MM.1S (cell line): ENCODE results near the gene VWC2.

Experiments used
- DNase-seq: peaks from one replicate; pipeline ENCODE4 v3.0.0-alpha.2; 2015
- H2AFZ ChIP-seq: fragments of 300-600 bp; sonication (generic); 2 replicates; pipeline ENCODE4 v1.6.0; 2016; ENCODE audit warnings: antibody characterized with exemption, low read length
- H3F3A ChIP-seq: fragments of 300-600 bp; sonication (generic); 2 replicates; pipeline ENCODE4 v1.6.1; 2016; ENCODE audit warnings: mild to moderate bottlenecking, antibody characterized with exemption, low read length, moderate library complexity, mixed read lengths; ENCODE audit not compliant: insufficient read depth
- H3K27ac ChIP-seq: fragments of 300-600 bp; sonication (generic); 2 replicates; pipeline ENCODE4 v1.5.1; 2016; ENCODE audit warnings: mild to moderate bottlenecking, low read length
- H3K27me3 ChIP-seq: fragments of 300-600 bp; sonication (generic); replicated peaks from 2 replicates; pipeline ENCODE4 v1.6.0; 2016; ENCODE audit warnings: low read length; ENCODE audit not compliant: insufficient read depth
- H3K36me3 ChIP-seq: fragments of 300-600 bp; sonication (generic); replicated peaks from 2 replicates; pipeline ENCODE4 v1.6.1; 2016; ENCODE audit warnings: mild to moderate bottlenecking, low read length, mixed read lengths; ENCODE audit not compliant: insufficient read depth
- H3K4me1 ChIP-seq: fragments of 300-600 bp; sonication (generic); 2 replicates; pipeline ENCODE4 v1.6.1; 2016; ENCODE audit warnings: low read length, mixed read lengths
- H3K4me2 ChIP-seq: fragments of 300-600 bp; sonication (generic); 2 replicates; pipeline ENCODE4 v1.6.0; 2016; ENCODE audit warnings: low read depth, low read length
- H3K4me3 ChIP-seq: fragments of 300-600 bp; sonication (generic); 2 replicates; pipeline ENCODE4 v1.5.1; 2016; ENCODE audit warnings: low read length, mixed read lengths
- H3K79me2 ChIP-seq: fragments of 300-600 bp; sonication (generic); 2 replicates; pipeline ENCODE4 v1.6.1; 2016; ENCODE audit warnings: mixed run types, low read length, mixed read lengths
- H3K9ac ChIP-seq: fragments of 300-600 bp; sonication (generic); 2 replicates; pipeline ENCODE4 v1.6.1; 2016; ENCODE audit warnings: low read length, mixed read lengths
- H3K9me2 ChIP-seq: fragments of 300-600 bp; sonication (generic); replicated peaks from 2 replicates; pipeline ENCODE4 v1.6.1; 2016; ENCODE audit warnings: mild to moderate bottlenecking, low read length, mixed read lengths; ENCODE audit not compliant: insufficient read depth
- H3K9me3 ChIP-seq: fragments of 300-600 bp; sonication (generic); replicated peaks from 2 replicates; pipeline ENCODE4 v1.6.1; 2016; ENCODE audit warnings: mild to moderate bottlenecking, low read length, mixed read lengths; ENCODE audit not compliant: insufficient read depth
- H4K20me1 ChIP-seq: fragments of 300-600 bp; sonication (generic); 2 replicates; pipeline ENCODE4 v1.6.1; 2016; ENCODE audit warnings: mild to moderate bottlenecking, low read length, moderate library complexity, mixed read lengths; ENCODE audit not compliant: insufficient read depth
- CTCF ChIP-seq: fragments of 300-600 bp; sonication (generic); IDR thresholded peaks from 2 replicates; pipeline ENCODE4 v1.5.1; 2016; ENCODE audit warnings: antibody characterized with exemption, low read length, mixed read lengths
- EZH2 ChIP-seq: fragments of 300-600 bp; sonication (generic); optimal IDR thresholded peaks from 2 replicates; pipeline ENCODE3; 2017; ENCODE audit warnings: low read depth, mild to moderate bottlenecking, antibody characterized with exemption, low read length, mixed read lengths
- EZH2phosphoT487 ChIP-seq: fragments of 300-600 bp; sonication (generic); IDR thresholded peaks from 2 replicates; pipeline ENCODE4 v1.6.1; 2018; ENCODE audit warnings: antibody characterized with exemption, low read length

VWC2 gene

GRCh38 chr7:49878627-49879026 lies 105.2 kb downstream of the VWC2 start:
- no peaks in the 10 kb centered on the region for H3K27me3 ChIP-seq
- no peaks in the 10 kb centered on the region for H4K20me1 ChIP-seq
- no peak overlapping the region for H3K4me3 ChIP-seq
- H3K9ac ChIP-seq: no peak overlapping the region
- H2AFZ ChIP-seq: no peak overlapping the region
- H3K4me1 ChIP-seq: no peaks in the 10 kb centered on the region
- no peak overlapping the region for H3K4me2 ChIP-seq
- no peak for TF ChIP-seq EZH2phosphoT487
- TF ChIP-seq CTCF: no peak
- TF ChIP-seq EZH2: no peak
- no peaks in the 10 kb centered on the region for H3F3A ChIP-seq
- DNase-seq: no peak
- H3K79me2 ChIP-seq: no peaks in the 10 kb centered on the region
- no peaks in the 10 kb centered on the region for H3K36me3 ChIP-seq
- H3K9me3 ChIP-seq: no peaks in the 10 kb centered on the region
- no peaks in the 10 kb centered on the region for H3K9me2 ChIP-seq
- no peak overlapping the region for H3K27ac ChIP-seq

- no peak for DNase-seq
- H3K4me2 ChIP-seq: no peak overlapping the region
- no peak overlapping the region for H3K9ac ChIP-seq
- H3K27me3 ChIP-seq: no peaks in the 10 kb centered on the region
- H3K9me3 ChIP-seq: no peaks in the 10 kb centered on the region
- H2AFZ ChIP-seq: no peak overlapping the region
- no peaks in the 10 kb centered on the region for H3K9me2 ChIP-seq
- no peaks in the 10 kb centered on the region for H3K79me2 ChIP-seq
- H3K36me3 ChIP-seq: no peaks in the 10 kb centered on the region
- no peak overlapping the region for H3K27ac ChIP-seq
- H3K4me1 ChIP-seq: peaks cover 18% of the 10 kb centered on the region
- TF ChIP-seq CTCF (no peak), EZH2phosphoT487 (no peak), EZH2 (no peak)
- no peaks in the 10 kb centered on the region for H4K20me1 ChIP-seq
- H3K4me3 ChIP-seq: no peak overlapping the region
- H3F3A ChIP-seq: peaks cover 9% of the 10 kb centered on the region; the same call in 1 of the 2 replicates
Measured at GRCh38 chr7:49883933-49884332, 110.5 kb downstream of the VWC2 start.

GRCh38 chr7:49885593-49886285 lies 112.3 kb downstream of the VWC2 start:
- Histone ChIP-seq H3K27ac (peak overlapping the region; percentile 70), H3K9me3 (no peaks in the 10 kb centered on the region), H3K4me1 (peaks cover 18% of the 10 kb centered on the region), H3K4me2 (peak overlapping the region; percentile 82), H3K9ac (peak overlapping the region; percentile 29), H3K79me2 (no peaks in the 10 kb centered on the region), H3F3A (peaks cover 9% of the 10 kb centered on the region; the same call in 1 of the 2 replicates), H3K36me3 (no peaks in the 10 kb centered on the region), H3K27me3 (no peaks in the 10 kb centered on the region), H2AFZ (peak overlapping the region; percentile 65), H4K20me1 (no peaks in the 10 kb centered on the region), H3K9me2 (no peaks in the 10 kb centered on the region), H3K4me3 (peak overlapping the region; percentile 39)
- DNase-seq: peak; percentile 90
- TF ChIP-seq EZH2phosphoT487 (no peak), CTCF (no peak), EZH2 (no peak)
